ENCODE data around the gene DOCK3. TPM values are rescaled to one million over a fixed set of nuclear protein-coding genes. Genes with fewer than 3 reads are reported as not detected.

The DOCK3 gene
- total RNA-seq, 1 donor from 2014 or later = 21.0 TPM

- Mint-ChIP-seq H3K9me3 (no peaks in the 10 kb centered on the region), H3K27me3 (ENCODE audit: low read depth) (no peaks in the 10 kb centered on the region), H3K27ac (peak overlapping the region; percentile 78), H3K36me3 (peaks cover 31% of the 10 kb centered on the region), H3K4me3 (no peak overlapping the region), H3K4me1 (peaks cover 29% of the 10 kb centered on the region)
- no peak for DNase-seq (ENCODE audit: low spot score in 2 of 2, unreplicated experiment in 2 of 2)
- TF ChIP-seq, protein P1, sequence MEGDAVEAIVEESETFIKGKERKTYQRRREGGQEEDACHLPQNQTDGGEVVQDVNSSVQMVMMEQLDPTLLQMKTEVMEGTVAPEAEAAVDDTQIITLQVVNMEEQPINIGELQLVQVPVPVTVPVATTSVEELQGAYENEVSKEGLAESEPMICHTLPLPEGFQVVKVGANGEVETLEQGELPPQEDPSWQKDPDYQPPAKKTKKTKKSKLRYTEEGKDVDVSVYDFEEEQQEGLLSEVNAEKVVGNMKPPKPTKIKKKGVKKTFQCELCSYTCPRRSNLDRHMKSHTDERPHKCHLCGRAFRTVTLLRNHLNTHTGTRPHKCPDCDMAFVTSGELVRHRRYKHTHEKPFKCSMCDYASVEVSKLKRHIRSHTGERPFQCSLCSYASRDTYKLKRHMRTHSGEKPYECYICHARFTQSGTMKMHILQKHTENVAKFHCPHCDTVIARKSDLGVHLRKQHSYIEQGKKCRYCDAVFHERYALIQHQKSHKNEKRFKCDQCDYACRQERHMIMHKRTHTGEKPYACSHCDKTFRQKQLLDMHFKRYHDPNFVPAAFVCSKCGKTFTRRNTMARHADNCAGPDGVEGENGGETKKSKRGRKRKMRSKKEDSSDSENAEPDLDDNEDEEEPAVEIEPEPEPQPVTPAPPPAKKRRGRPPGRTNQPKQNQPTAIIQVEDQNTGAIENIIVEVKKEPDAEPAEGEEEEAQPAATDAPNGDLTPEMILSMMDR (IDR thresholded peaks at IDR 0.05; ENCODE audit: unreplicated experiment) = no peak
Observed at GRCh38 chr3:51396401-51396800, 721.7 kb downstream of the DOCK3 start.

DNA sequence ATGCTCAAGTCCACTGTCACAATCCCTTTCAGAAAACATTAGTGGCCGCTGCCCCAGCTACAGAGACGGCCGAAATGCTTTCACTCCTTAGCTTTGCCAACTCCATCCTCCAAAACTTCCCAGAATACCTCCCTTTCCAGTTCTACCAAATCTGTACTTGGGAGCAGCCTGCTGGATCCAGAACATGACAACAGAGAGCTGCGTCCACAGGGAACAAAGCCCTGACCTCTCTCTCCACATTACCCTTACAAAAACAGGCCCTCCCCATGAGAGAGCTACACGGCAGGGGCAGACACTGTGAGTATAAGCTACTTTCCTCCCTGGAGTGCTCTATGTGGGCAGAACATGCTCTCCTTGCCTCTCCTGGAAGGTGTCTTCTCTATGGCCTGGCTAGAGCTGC lies 722.7 kb downstream of the DOCK3 start:
- Mint-ChIP-seq H3K36me3 (peaks cover 33% of the 10 kb centered on the region), H3K4me1 (peaks cover 25% of the 10 kb centered on the region), H3K4me3 (no peak overlapping the region), H3K27me3 (ENCODE audit: low read depth) (no peaks in the 10 kb centered on the region), H3K27ac (peak overlapping the region; percentile 24), H3K9me3 (no peaks in the 10 kb centered on the region)
- TF ChIP-seq, protein P1 (IDR thresholded peaks at IDR 0.05; ENCODE audit: unreplicated experiment) = no peak
- DNase-seq (ENCODE audit: low spot score in 2 of 2, unreplicated experiment in 2 of 2) = no peak

- Mint-ChIP-seq H3K9me3 (no peaks in the 10 kb centered on the region), H3K4me3 (no peak overlapping the region), H3K27ac (peak overlapping the region; percentile 16)
Observed at GRCh38 chr3:51398595-51399310, 724.0 kb downstream of the DOCK3 start.

DNA sequence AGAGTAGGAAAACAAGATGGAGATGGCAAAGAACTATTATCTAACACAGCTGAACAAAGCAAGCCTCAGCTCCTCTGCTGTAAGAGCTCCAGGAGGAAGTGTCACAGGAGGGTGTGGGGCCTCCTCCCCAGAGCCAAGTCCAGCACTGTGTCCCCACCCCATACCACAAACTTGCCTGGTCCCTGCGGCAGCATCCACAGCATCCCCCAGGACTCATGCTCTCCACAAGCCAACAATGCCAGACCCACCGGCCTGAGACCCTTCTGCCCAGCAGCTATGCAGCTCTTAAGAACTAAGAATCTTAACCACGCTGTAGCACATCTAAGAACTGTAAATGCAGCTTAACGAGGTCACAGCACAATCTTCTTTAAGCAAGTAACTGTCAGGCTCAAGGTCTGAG lies 725.4 kb downstream of the DOCK3 start:
- DNase-seq (ENCODE audit: low spot score in 2 of 2, unreplicated experiment in 2 of 2) = peak in 1 of 2 experiments; percentile 31
- H3K27ac Mint-ChIP-seq = no peak overlapping the region
- TF ChIP-seq, protein P1 (IDR thresholded peaks at IDR 0.05; ENCODE audit: unreplicated experiment) = no peak
- H3K9me3 Mint-ChIP-seq = no peaks in the 10 kb centered on the region
- peaks cover 18% of the 10 kb centered on the region for H3K36me3 Mint-ChIP-seq
- H3K27me3 Mint-ChIP-seq (ENCODE audit: low read depth) = no peaks in the 10 kb centered on the region
- no peak overlapping the region for H3K4me3 Mint-ChIP-seq
- H3K4me1 Mint-ChIP-seq = peaks cover 1% of the 10 kb centered on the region

More at GRCh38 chr3:51398595-51399310, 724.0 kb downstream of the DOCK3 start:
- TF ChIP-seq, protein P1 (IDR thresholded peaks at IDR 0.05; ENCODE audit: unreplicated experiment) = no peak
- DNase-seq (ENCODE audit: low spot score in 2 of 2, unreplicated experiment in 2 of 2) = no peak
- peaks cover 31% of the 10 kb centered on the region for H3K36me3 Mint-ChIP-seq
- H3K4me1 Mint-ChIP-seq = peaks cover 15% of the 10 kb centered on the region
- H3K27me3 Mint-ChIP-seq (ENCODE audit: low read depth) = no peaks in the 10 kb centered on the region

DNA sequence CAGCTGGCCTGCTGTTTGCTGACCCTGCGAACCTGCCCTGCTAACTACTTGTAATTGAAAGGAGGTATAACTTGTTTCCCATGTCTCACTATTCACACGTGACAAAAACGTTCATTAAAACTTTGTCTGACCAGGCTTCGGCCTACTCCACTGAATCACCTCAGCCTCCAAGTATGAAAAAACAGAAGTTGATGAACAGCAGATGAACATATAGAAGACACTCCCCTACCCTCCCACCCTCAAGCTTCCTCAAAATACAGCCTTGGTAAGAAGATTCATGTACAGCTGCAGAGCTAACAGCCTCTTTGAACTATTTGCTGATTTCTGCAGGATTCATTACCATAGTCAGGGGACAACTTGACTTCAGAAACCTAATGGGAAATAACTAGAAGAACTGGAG lies 727.0 kb downstream of the DOCK3 start:
- H3K4me1 Mint-ChIP-seq = no peaks in the 10 kb centered on the region
- H3K4me3 Mint-ChIP-seq = no peak overlapping the region
- no peaks in the 10 kb centered on the region for H3K27me3 Mint-ChIP-seq (ENCODE audit: low read depth)
- no peak overlapping the region for H3K27ac Mint-ChIP-seq
- H3K9me3 Mint-ChIP-seq = no peaks in the 10 kb centered on the region
- peaks cover 16% of the 10 kb centered on the region for H3K36me3 Mint-ChIP-seq
- no peak for DNase-seq (ENCODE audit: low spot score in 2 of 2, unreplicated experiment in 2 of 2)
- TF ChIP-seq, protein P1 (IDR thresholded peaks at IDR 0.05; ENCODE audit: unreplicated experiment) = no peak

Measured in mesothelial cell of epicardium (in vitro differentiated cells).